DMS114 treated with DMSO at 0.1 percent for 48 hours (cell line): Measurements from ENCODE around the gene PTPN6.

Source experiments
- DNase-seq: peaks from one replicate; lab custom pipeline; 2025; ENCODE audit not compliant: unreplicated experiment; lab: John Stamatoyannopoulos, UW

PTPN6 gene

DNA sequence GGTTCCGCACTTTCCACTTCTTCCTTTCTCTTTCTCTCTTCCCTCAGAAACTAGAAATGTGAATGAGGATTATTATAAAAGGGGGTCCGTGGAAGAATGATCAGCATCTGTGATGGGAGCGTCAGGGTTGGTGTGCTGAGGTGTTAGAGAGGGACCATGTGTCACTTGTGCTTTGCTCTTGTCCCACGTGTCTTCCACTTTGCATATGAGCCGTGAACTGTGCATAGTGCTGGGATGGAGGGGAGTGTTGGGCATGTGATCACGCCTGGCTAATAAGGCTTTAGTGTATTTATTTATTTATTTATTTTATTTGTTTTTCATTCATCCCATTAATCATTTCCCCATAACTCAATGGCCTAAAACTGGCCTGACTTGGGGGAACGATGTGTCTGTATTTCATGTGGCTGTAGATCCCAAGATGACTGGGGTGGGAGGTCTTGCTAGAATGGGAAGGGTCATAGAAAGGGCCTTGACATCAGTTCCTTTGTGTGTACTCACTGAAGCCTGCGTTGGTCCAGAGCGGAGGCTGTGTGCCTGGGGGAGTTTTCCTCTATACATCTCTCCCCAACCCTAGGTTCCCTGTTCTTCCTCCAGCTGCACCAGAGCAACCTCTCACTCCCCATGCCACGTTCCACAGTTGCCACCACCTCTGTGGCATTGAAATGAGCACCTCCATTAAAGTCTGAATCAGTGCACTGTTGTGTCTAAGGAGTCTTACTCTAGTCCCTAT is 28.0 kb upstream of the PTPN6 start:
- no peak for DNase-seq

DNA sequence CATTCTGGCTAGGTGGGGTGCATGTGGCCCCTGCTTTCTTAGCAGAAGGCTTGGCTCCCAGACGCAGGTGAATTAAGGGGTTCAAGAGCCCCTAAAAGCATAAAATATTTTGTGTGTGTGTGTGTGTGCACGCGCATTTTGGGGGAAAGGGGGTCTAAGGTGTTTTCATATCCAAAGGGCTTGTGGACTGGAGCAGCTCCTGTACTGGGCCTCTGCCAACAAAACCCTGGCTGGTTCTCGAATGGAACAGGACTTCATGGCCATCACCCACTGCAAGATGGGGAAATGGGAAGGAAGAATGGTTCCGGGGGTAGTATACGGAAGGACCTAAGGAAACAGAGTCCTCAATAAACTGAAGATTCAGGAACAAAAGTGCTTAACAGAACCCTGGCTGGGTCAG is 27.3 kb upstream of the PTPN6 start:
- DNase-seq: no peak

DNA sequence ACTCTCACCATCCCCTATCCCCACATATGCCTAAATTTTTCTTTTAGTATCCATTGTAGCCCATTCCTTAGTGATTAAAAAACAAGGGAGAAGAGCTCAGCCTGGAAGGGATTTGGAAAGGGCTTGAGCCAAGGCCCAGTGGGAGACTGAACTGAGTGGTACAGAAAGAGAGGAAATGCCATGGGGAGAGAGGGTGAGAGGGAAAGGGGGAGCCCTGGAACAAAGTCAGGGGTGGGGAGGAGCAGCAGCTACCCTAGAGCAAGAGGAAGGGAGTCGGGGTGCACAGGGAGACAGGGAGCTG is 26.0 kb upstream of the PTPN6 start:
- DNase-seq: no peak

DNA sequence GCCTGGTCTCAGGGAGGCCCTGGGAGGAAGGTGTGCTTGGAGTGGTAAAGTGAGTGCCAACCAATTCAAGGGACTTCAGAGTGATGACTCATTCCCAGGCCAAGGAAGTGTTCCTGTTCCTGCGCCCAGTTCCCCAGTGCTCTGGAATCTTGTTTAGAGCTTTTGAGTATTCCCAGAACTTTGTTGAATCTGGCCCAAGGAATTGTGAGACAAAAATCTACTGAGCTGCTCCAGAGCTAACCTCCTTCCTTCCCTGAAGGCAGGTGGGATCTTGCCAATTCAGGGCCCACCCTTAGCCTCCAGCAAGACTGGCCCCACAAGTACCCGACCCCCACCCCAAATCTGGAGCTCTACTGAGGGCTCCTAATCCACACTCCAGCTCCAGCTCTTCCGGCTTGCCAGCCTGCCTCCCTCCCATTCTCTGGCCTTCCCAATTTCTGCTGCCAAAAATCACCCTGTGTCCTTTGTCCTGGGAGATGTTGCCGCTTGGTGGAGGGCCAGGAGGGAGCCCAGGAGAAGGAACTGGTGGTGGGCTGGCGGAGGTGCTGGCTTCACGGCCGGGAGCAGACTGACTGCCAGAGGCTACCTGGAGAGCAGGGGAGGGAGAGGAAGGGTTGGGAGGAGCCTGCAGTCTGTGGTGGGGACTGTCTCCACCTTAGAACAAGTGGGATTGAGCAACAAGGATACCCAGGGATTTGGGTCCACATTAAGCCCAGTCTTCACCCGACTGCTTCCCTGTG is 25.4 kb upstream of the PTPN6 start:
- DNase-seq: peak; percentile 45

DNA sequence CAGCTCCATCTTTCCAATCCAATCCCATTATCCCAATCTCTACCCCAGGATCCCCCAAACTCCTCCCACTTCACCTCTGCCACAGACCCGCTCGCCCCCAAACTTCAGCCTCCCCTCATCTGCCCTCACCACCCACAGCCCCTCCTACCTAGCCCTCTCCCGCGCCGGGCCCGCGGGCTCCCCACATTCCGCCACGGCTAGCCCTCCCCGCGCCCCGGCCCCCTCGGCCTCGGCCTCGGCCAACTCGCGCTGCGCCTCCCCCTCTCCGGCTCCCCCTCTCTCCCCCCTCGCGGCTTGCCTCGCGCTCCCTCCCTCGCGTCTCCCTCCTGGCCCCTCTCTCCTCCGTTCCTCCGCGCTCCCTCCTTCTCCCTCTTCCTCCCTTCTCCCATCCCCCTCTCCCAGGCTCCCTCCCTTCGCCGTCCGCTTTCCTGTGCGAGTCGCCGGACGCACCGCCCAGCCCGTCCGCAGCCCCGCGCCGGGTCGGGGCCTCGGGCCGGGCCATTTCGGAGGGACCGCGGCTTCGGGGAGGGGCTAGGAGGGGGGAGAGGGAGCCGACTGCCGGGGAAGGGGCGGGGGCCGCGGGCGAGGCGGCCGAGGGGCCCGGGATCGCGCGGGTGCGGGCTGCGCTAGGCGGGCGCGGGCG is 23.7 kb upstream of the PTPN6 start, which contains the start of gene ATN1:
TSS of gene ATN1 (plus strand) at position 581 of the 643 bp plus-strand sequence. CDS start 6,043 bp downstream, outside the sequence.
- no peak for DNase-seq

DNA sequence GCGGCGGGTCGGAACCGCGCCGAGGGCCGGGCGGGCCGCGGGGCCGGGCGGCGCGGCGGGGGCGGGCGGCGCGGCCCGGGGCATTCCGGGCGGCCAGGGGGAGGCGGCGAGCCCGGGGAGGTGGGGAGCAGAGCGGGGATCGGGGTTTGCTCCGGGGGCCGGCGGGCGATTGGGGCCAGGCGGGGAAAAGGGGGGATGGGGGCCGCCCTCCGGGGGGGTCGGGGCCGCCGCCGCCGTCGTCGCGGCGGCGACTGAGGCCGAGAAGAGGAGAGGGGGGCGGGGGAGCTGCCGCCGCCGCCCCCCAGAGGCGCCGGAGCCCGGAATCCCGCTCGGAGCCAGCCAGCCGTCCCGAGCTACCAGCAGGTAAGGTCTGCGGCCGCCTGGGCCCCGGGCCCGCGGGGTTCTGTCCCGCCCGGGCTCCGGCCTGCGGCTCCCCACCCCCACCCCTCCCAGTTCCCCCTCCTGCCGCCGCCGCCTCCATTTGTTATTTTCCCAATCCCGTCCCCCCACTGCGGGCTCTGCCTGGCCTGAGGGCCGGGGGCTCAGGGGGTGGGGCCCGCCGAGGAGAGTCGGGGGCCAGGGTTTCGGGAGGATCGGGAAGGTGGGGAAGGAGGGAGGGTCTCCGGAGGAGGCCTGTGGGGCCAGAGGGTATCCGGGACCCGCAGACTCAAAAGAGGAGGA is 23.0 kb upstream of the PTPN6 start:
- DNase-seq: no peak

DNA sequence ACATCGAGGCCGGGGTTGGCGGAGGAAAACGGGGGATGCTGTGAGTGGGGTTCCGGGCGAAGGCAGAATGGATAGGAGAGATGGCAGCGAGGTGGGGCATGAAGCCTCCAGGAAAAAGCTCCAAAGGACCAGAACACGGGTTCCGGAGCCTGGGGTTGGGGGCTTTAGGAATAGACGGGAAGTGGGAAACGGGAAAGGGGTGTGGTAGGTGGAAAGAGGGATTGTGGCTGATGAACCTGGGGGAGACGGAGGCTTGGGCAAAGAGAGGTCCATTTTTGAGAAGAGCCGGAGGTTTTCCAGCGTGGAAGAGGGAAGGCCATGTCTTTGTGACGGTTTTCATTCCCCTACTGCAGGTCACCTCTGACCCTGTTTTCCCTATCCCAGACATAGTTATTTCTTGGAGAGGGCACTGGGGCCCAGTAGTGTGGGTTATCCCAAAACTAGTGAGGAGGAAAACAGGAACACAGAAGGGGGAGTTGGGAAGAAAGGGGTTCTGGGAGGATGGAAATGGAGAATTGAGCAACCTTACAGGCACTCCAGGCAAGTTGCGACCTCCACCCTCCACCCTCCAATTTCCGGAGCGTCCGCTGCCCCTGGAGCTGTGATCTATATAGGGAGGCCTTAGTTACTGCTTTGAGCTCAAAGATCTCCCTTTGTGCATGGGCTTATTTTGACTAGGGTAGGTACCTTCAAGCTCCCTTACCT is 22.3 kb upstream of the PTPN6 start:
- no peak for DNase-seq

DNA sequence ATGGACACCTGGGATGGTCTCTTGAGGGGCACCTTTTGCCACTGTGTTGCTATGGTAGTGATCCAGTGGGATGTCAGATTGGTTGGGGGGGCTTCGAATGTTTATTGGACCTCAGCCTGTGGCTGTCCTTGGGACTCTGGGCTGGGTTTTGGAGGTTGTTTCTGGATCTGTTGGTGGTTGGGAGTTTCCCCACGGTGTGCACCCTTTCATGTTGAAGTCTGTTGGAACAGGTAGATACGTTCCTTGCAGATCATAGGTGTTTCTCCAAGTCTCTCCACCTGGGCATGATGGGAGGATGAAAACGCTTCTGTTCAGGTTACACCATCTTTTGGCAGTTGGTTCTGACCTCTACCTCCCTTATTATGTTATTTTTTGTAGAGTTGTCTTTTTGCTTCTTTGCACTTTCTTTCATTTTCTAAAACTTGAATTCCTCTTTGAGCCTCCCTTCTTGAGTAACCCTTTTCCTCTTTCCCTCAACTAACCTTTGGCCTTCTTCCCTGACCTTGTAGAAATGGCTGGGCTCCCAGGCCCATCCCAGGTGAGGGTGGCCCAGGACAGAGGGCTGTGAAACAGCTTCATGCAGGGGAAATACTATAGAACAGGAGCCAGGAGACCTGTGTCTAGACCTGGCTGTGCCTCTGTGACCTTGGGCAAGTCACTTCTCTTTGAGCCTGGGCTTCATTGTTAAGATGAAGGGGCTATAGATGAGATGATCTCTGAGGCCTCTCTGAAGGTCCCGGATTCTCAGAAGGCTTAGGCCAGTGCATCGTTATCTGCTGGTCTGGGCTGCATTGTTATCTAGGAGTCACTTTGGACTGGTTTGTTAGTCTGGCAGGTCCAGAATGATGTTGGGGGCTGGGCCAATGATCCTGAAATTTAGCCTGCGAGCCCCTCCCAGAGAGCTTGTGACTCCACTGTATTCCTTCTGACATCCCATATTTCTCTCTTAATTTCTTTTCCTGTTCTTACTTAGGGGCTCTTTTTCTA is 21.4 kb upstream of the PTPN6 start:
- no peak for DNase-seq

DNA sequence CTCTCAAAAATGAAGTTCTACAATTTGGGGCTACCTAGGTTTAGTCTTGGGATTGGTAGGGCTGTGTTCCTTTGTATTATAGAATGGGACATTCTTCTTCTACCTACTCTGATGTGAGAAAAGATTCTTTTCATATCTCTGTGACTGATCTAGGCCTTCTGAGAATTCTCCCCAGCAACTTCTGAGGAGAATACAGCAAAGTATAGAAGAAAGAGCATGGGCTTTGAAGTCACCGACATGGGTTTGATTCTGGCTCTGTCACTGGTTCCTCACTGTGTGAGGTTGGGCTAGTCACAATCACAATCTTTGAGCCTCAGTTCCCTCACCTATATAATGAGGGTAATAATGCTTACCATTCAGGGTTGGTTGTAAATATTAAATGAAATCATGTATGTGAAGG is 18.4 kb upstream of the PTPN6 start:
- DNase-seq: no peak

DNA sequence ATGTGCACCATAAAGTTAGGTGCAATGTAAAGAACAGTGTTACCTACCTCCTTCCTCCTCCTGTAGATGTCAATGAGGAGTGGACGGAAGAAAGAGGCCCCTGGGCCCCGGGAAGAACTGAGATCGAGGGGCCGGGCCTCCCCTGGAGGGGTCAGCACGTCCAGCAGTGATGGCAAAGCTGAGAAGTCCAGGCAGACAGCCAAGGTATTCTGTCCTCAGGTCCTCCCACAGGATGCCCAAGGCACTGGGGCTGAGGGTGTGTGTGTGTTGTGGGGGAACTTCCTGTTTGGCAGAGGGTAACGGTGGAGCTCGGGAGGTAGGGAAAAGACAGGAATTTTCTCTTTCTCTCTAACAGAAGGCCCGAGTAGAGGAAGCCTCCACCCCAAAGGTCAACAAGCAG is 17.0 kb upstream of the PTPN6 start:
- DNase-seq: no peak

DNA sequence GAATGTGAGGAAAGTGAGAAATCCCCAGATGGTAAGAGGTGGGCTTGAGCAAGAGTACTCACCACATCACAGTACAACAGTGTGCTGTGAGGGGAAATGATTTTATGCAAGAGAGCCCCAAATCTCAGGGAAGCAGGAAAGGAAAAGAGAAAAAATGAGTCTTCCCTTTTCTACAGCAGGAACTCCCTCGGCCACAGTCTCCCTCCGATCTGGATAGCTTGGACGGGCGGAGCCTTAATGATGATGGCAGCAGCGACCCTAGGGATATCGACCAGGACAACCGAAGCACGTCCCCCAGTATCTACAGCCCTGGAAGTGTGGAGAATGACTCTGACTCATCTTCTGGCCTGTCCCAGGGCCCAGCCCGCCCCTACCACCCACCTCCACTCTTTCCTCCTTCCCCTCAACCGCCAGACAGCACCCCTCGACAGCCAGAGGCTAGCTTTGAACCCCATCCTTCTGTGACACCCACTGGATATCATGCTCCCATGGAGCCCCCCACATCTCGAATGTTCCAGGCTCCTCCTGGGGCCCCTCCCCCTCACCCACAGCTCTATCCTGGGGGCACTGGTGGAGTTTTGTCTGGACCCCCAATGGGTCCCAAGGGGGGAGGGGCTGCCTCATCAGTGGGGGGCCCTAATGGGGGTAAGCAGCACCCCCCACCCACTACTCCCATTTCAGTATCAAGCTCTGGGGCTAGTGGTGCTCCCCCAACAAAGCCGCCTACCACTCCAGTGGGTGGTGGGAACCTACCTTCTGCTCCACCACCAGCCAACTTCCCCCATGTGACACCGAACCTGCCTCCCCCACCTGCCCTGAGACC is 15.6 kb upstream of the PTPN6 start:
- DNase-seq: no peak

DNA sequence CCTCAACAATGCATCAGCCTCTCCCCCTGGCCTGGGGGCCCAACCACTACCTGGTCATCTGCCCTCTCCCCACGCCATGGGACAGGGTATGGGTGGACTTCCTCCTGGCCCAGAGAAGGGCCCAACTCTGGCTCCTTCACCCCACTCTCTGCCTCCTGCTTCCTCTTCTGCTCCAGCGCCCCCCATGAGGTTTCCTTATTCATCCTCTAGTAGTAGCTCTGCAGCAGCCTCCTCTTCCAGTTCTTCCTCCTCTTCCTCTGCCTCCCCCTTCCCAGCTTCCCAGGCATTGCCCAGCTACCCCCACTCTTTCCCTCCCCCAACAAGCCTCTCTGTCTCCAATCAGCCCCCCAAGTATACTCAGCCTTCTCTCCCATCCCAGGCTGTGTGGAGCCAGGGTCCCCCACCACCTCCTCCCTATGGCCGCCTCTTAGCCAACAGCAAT is 14.9 kb upstream of the PTPN6 start:
- no peak for DNase-seq

DNA sequence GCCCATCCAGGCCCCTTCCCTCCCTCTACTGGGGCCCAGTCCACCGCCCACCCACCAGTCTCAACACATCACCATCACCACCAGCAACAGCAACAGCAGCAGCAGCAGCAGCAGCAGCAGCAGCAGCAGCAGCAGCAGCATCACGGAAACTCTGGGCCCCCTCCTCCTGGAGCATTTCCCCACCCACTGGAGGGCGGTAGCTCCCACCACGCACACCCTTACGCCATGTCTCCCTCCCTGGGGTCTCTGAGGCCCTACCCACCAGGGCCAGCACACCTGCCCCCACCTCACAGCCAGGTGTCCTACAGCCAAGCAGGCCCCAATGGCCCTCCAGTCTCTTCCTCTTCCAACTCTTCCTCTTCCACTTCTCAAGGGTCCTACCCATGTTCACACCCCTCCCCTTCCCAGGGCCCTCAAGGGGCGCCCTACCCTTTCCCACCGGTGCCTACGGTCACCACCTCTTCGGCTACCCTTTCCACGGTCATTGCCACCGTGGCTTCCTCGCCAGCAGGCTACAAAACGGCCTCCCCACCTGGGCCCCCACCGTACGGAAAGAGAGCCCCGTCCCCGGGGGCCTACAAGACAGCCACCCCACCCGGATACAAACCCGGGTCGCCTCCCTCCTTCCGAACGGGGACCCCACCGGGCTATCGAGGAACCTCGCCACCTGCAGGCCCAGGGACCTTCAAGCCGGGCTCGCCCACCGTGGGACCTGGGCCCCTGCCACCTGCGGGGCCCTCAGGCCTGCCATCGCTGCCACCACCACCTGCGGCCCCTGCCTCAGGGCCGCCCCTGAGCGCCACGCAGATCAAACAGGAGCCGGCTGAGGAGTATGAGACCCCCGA is 14.3 kb upstream of the PTPN6 start:
- no peak for DNase-seq

DNA sequence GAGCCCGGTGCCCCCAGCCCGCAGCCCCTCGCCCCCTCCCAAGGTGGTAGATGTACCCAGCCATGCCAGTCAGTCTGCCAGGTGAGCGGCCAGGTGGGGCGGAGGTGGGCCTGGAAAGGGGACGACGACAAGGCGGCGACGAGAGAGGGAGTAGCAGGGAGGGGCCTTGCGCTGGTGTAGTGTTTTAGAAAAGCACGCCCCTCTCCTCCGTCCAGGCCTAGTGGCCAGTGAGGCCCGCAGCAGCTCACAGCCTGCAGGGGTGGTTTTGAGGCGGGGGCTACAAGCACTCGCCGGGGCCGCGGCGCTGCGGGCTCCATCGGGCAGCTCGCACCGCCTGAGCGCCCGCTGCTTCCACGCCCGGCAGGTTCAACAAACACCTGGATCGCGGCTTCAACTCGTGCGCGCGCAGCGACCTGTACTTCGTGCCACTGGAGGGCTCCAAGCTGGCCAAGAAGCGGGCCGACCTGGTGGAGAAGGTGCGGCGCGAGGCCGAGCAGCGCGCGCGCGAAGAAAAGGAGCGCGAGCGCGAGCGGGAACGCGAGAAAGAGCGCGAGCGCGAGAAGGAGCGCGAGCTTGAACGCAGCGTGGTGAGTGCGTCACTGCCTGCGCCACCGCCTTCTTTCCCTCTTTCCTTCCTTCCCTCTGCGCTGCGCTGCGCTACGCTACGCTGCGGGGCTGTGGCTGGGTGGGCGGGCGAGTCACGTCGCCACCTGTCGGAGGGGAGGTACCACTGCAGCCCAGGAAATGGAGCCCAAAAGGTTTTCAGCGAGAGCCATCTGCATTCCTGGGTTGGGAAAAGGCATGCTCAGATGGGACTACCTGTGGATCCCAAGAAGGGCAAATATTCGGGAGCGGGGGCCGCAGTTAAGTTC is 13.4 kb upstream of the PTPN6 start:
- peak; percentile 94 for DNase-seq

DNA sequence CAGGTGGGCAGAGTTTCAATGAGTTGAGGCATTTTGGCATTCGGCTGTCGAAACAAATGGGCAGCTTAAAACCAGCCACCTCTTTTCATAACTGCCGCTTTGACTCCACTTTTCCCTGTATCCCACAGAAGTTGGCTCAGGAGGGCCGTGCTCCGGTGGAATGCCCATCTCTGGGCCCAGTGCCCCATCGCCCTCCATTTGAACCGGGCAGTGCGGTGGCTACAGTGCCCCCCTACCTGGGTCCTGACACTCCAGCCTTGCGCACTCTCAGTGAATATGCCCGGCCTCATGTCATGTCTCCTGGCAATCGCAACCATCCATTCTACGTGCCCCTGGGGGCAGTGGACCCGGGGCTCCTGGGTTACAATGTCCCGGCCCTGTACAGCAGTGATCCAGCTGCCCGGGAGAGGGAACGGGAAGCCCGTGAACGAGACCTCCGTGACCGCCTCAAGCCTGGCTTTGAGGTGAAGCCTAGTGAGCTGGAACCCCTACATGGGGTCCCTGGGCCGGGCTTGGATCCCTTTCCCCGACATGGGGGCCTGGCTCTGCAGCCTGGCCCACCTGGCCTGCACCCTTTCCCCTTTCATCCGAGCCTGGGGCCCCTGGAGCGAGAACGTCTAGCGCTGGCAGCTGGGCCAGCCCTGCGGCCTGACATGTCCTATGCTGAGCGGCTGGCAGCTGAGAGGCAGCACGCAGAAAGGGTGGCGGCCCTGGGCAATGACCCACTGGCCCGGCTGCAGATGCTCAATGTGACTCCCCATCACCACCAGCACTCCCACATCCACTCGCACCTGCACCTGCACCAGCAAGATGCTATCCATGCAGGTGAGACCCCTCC is 12.6 kb upstream of the PTPN6 start:
- DNase-seq: no peak

DNA sequence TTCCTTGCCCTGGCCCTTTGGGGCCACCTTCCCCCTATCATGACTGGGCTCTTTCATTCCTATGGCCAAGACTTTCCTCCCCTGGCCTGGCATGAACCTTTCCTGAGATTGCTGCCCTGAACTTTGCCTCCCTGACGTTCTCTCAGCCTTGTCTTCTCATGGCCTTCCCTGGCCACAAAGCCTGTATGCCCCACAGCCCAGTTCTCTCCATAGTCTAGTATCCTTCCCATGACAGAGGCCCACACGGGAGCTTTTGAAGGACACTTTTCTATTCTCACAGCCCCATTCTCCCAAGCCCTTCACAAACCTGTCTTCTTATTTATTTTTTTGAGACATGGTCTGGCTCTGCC is 12.0 kb upstream of the PTPN6 start:
- no peak for DNase-seq
